ENCODE results near the gene SCAMP4. TPM values are rescaled to one million over a fixed set of nuclear protein-coding genes. Genes with fewer than 3 reads are reported as not detected.

Gene SCAMP4
- total and polyA plus RNA-seq, 12 donors = 13.5 to 192 (median 60.3) TPM

DNA sequence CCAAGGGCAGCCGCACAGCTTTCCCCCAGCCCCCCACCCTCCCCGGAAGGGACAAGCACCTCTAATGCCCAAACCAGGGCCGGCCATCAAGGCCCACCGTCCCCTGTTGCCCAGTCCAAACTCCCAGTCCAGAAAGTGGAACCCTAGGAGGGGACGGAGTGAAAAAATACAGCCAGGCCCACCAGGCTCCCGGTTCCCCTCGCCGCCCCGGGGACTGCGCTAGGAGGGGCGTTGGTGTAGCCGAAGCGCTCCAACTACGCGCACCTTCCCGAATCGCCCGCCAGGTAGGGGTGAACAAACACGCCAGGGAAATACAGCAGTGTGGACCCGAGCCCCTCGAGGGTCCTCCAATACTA, 43.2 kb upstream of the SCAMP4 start:
- TF ChIP-seq, protein P1, sequence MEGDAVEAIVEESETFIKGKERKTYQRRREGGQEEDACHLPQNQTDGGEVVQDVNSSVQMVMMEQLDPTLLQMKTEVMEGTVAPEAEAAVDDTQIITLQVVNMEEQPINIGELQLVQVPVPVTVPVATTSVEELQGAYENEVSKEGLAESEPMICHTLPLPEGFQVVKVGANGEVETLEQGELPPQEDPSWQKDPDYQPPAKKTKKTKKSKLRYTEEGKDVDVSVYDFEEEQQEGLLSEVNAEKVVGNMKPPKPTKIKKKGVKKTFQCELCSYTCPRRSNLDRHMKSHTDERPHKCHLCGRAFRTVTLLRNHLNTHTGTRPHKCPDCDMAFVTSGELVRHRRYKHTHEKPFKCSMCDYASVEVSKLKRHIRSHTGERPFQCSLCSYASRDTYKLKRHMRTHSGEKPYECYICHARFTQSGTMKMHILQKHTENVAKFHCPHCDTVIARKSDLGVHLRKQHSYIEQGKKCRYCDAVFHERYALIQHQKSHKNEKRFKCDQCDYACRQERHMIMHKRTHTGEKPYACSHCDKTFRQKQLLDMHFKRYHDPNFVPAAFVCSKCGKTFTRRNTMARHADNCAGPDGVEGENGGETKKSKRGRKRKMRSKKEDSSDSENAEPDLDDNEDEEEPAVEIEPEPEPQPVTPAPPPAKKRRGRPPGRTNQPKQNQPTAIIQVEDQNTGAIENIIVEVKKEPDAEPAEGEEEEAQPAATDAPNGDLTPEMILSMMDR (IDR thresholded peaks at IDR 0.05) = no peak
- TF ChIP-seq POLR2A (IDR thresholded peaks at IDR 0.05) = no peak
- H3K4me3 ChIP-seq = peak overlapping the region in 2 of 4 donors; percentile 18 to 86
- intact Hi-C loops (cut with DNase I) = loop anchor here in 1 of 2 donors (10.0 kb wide), 1 partner anchor 63 kb away; no protein-coding TSS in a partner anchor
- no peaks in the 10 kb centered on the region for H3K36me3 ChIP-seq (replicated peaks in 1 of 2)
- H3K9me3 ChIP-seq (replicated peaks in 1 of 3) = no peaks in the 10 kb centered on the region
- H3K27me3 ChIP-seq = no peaks in the 10 kb centered on the region
- H3K27ac ChIP-seq = peak overlapping the region in 2 of 5 donors; percentile 6 to 34
- H3K4me1 ChIP-seq (replicated peaks in 1 of 2) = peaks cover 33 to 45% of the 10 kb centered on the region in 2 donors
- no peak for DNase-seq
- WGBS, 4 donors = 0 to 16% (median 10%) methylated on average over 1 to 21 of the region's 21 CpGs

DNA sequence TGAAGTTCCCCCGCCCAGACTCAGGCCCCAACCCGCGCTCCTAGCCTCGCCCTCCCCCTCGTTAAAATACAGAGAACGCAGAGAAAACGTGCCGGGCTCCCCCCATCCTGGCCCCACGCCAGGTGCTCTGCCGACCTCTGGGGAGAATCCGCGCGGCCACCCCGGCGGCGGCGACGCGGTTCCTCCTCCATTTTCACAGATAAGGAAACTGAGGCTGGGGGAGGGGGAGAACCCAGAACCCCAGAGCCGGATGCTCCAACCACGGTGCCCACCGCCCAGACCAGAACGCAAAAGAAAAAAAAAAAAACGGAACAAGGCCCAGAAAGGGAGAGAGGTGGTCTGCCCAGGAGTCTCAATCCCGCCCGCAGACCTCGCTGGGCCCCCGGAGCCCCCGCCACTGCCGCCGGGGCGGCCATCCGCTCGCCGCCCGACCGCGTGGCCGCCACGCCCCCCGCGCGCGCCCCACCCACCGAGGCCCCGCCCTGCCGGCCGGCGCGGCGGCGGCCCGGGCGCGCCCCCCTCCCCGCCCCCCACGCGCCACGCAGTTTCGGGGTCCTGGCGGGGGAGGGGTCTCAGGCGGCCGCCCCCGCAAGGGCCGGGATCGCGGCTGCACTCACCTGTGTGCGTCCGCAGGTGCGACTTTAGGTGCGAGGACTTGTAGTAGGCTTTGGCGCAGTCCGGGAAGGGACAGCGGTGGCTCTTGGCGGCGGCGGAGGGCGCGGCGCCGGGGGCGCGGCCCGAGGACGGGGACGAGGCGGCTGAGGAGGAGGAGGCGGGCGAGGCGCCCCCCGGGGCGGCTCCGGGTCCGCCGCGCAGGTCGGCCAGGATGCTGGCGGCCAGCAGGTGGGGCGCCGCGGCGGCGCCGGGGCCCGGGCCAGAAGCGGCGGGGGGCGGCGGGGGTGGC, 42.5 kb upstream of the SCAMP4 start:
- Histone ChIP-seq H3K36me3 (replicated peaks in 1 of 2) (no peaks in the 10 kb centered on the region), H3K27me3 (no peaks in the 10 kb centered on the region), H3K4me3 (peak overlapping the region in 3 of 4 donors; percentile 18 to 86 (median 53)), H3K4me1 (replicated peaks in 1 of 2) (peaks cover 26 to 39% of the 10 kb centered on the region in 2 donors), H3K27ac (peak overlapping the region in 2 of 5 donors; percentile 6 to 92), H3K9me3 (replicated peaks in 1 of 3) (no peaks in the 10 kb centered on the region)
- 0 to 1% (median 1%) methylated on average over 34 to 109 of the region's 109 CpGs for WGBS, 4 donors
- intact Hi-C loops (cut with DNase I) = loop anchor here in 1 of 2 donors (10.0 kb wide), 1 partner anchor 62 kb away; no protein-coding TSS in a partner anchor
- no peak for TF ChIP-seq POLR2A (IDR thresholded peaks at IDR 0.05)
- TF ChIP-seq, protein P1 (IDR thresholded peaks at IDR 0.05) = no peak
- DNase-seq = peak in 2 of 7 donors; percentile 56 to 64

DNA sequence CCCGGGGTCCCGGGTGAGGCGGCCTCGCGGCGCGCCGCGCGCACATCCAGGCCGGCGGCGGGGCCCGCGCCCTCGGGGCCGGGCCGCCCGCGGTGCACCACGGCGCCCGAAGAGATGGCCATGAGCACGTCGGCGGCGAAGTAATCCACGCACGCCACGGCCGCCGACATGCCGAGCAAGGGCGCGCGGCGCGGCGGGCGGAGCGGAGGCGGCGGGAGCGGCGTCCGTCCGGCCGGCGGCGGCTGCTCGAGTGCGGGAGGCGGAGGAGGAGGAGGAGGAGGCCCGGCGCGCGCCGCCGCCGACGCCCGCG, 41.9 kb upstream of the SCAMP4 start, which contains the start of gene KLF16:
Gene KLF16, minus strand, starts transcription at position 252 of the 310 bp plus-strand sequence. Its CDS starts 82 bp downstream, at position 170.
- Histone ChIP-seq H3K4me1 (replicated peaks in 1 of 2) (peaks cover 21 to 33% of the 10 kb centered on the region in 2 donors), H3K4me3 (peak within 1 kb of the TSS; percentile 49 to 86 (median 70)), H3K9me3 (replicated peaks in 1 of 3) (no peaks in the 10 kb centered on the region), H3K36me3 (replicated peaks in 1 of 2) (no peaks in the 10 kb centered on the region), H3K27ac (peak within 1 kb of the TSS; percentile 81 to 92 (median 87)), H3K27me3 (no peaks in the 10 kb centered on the region)
- no peak for DNase-seq
- 0% methylated on average over 10 to 54 of the region's 63 CpGs; no CpG with 5 or more reads in 2 of the 4 donors for WGBS, 4 donors
- intact Hi-C loops (cut with DNase I) = loop anchor here in 1 of 2 donors (10.0 kb wide), 1 partner anchor 62 kb away; no protein-coding TSS in a partner anchor
- peak; percentile 80 to 89 for TF ChIP-seq POLR2A (IDR thresholded peaks at IDR 0.05)
- TF ChIP-seq, protein P1 (IDR thresholded peaks at IDR 0.05) = no peak

All from adrenal gland (tissue), 12 donors.